ENCODE data around the gene PAX2.

- TF ChIP-seq RAD21 (IDR thresholded peaks at IDR 0.05 in 1 of 2, conservative IDR thresholded peaks at IDR 0.05 in 1 of 2; ENCODE audit: low read depth in 2 of 2, low read length in 2 of 2) (no peak), RNF2 (IDR thresholded peaks at IDR 0.05; ENCODE audit: borderline replicate concordance, low read depth, low read length, missing control alignments, poor library complexity, severe bottlenecking) (peak; percentile 90)
Measured at GRCh38 chr10:100734295-100735086, 10.9 kb upstream of the PAX2 start.

Data from H1 (cell line).